GM19351 (cell line): Measurements from ENCODE around the gene FMR1NB.

Experiments
- ATAC-seq: cut with Tn5 transposase; IDR thresholded peaks from one replicate; pipeline ENCODE4 v1.9.1; 2021; ENCODE audit warnings: mild to moderate bottlenecking, moderate library complexity; ENCODE audit not compliant: unreplicated experiment

FMR1NB gene

DNA sequence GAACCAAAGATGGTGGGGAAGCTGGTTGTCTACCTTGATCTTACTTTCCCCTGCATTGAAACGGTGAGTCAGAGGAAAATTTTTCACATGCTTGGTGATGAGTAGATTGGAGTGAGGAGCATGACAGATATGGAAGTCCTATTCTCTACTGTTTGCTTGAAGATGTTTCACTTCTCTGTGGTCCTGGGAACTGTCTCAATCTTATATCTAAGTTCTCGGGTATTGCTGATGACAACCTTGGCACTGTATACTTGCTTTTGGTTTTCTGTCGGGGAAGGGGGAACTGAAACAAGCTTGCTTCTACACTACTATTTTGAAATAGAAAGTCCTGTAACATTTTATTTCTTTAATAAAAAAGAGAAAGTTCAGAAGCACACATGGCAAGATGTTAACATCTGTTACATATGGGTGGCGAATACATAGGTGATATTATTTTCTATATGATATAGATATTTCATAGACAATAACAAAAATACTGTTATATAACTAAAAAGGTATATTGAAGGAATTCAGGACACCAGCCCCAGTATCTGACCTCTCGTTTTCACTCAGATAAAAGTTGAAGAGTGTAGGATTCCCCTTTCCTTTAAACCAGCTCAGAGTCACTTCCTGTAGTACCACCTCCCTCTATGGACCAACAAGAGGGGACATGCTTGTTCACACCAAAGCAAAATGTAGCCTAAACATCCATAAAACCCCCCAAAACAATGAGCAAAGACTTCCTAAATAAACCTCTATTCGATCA is 88.8 kb downstream of the FMR1NB start:
- ATAC-seq: peak; percentile 95

DNA sequence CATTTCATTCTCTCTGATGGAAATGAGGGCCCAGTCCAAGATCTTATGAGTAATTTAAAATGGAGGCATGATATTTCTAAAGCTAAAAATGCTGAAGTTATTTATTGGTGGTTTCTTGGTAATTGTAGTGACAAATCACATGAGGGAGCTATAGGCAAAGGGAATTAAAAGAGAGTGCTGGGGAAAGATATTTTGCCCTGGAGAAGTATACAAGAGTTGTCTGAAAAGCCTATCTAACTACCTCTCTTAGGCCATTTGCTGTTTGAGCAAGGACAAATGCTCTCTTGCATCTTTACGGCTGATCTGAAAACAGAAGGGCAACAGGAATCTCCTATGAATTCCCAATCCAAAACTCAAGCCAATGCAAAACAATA is 89.4 kb downstream of the FMR1NB start:
- ATAC-seq: no peak
